Eye (tissue), 1 donor: Measurements from ENCODE around the gene MOB3B.
"Not testable (repeated sequence)": the region's sequence is repeated elsewhere in the genome, so short reads cannot be mapped to it uniquely, and the experiment has no call there.

Source experiments
- DNase-seq: peaks from one replicate; pipeline ENCODE4 v3.0.0-alpha.2; 2015

Gene MOB3B

GRCh38 chr9:27442464-27442863 lies 87.2 kb downstream of the MOB3B start:
- DNase-seq, result no peak

GRCh38 chr9:27441741-27442070 lies 87.9 kb downstream of the MOB3B start:
- no peak for DNase-seq

- peak; percentile 71 for DNase-seq
Measured at GRCh38 chr9:27440888-27441740, 88.5 kb downstream of the MOB3B start.

- no peak for DNase-seq
Measured at GRCh38 chr9:27438522-27438921, 91.1 kb downstream of the MOB3B start.

GRCh38 chr9:27437652-27438373 lies 91.8 kb downstream of the MOB3B start:
- DNase-seq, result peak; percentile 87

DNA sequence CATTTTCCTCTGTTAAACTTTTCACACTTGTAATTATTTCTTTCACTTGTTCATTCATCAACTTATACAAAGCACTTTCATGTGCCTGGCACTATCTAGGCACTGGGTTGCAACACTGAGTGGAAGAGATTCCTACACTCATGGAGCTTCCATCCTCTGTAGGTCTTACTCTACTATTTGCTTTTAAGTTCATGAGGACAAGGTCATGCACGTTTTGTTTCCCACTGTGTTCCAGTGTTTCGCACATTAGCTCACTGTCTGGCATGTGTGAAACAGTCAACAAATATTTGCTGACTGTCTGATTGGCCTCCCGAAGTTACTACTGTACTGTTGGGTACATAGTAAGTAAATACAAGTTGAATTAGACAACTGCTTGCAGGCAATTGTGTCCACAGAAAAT lies 93.4 kb downstream of the MOB3B start:
- no peak for DNase-seq

DNA sequence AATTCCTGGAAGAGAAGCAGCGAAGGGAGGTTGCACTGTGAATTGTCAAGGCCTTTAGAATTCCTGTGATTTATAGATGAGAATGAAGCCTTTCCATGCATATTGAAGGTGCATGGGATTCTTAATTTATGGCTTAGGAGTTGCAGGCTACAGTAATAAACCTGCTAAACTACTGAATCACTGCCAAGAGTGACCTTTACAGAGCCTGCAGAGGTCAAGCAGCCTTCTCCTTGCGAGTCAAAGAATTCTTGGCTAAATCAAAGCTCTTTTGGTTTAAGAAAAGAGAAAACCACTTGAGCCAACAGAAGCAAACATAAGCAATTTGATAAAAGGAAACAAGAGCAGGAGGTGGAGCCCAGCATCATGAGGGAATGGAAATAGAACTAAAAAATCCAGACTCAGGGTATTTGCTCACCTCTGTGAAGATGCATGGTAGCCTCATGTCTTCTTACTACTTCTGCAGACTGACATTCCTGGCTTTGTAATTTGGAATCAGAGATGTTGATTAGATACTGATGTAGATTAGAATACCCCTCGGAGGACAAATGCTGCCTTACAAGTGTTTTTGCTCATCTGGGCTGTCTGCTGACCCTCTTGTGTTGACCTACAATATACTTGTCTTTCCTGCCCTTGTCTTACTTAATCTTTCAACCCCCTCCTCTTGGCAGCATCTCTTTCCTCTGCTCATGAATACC lies 95.8 kb downstream of the MOB3B start:
- no peak for DNase-seq

DNA sequence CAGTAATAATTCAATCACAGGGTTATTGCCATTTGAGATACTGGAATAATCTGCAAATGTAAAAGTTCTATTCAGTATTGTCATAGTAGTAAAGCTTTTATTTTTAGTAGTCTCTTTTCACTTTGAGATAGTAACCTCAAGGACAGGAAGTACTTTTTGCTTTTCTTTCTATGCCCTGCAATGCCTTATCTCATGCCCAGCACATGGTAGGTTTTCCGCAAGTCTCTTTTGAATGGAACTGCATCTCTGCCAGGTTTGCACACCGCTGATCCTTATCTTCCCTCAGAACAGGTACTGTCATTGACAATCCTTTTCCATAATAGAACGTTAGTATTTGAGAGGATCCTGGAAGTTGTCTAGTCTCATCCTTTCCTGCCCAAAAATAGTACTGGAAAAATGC lies 97.3 kb downstream of the MOB3B start:
- DNase-seq, result no peak

- DNase-seq, result no peak
Measured at GRCh38 chr9:27431543-27432147, 98.0 kb downstream of the MOB3B start.

DNA sequence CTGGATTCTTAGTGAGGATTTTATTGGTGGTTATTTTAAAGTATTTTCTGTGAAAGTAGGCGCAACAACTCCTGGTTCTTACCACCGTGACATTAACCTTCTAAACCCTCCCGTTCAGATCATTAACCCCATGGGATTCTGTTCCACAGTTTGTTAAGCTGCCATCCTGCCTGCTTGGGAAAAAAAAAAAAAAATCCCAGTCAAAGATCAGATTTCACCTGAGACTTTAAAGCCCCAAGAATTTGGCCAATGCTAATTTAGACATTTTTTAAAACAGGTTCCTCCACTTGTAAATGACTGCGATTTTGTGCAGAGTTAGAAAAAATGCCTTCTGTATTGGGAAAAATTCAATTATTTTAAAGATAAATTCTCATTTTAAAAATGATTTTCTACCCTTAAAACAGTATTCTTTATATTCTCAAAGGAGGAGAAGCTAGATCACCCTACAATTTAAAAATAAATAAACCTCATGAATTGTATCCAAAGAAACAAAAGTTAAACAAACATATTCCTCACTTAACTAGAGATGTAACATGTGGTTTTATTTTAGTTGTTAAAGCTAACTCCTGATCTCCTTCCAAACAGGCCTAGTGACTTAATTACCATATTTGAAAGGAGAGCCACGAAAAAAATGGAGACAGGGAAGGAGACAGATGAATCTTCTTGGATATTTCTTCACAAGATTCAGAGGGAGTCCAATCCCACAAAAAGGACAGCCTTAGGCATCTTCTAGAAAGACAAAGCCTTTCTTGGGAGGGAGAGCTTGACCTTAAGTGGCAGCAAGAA lies 98.7 kb downstream of the MOB3B start:
- peak; percentile 30 for DNase-seq

GRCh38 chr9:27429917-27430316 lies 99.7 kb downstream of the MOB3B start:
- no peak for DNase-seq

- no peak for DNase-seq
Measured at GRCh38 chr9:27429436-27429835, 100.2 kb downstream of the MOB3B start.

- no peak for DNase-seq
Measured at GRCh38 chr9:27428551-27428950, 101.1 kb downstream of the MOB3B start.

- peak; percentile 68 for DNase-seq
Measured at GRCh38 chr9:27427272-27427643, 102.4 kb downstream of the MOB3B start.

DNA sequence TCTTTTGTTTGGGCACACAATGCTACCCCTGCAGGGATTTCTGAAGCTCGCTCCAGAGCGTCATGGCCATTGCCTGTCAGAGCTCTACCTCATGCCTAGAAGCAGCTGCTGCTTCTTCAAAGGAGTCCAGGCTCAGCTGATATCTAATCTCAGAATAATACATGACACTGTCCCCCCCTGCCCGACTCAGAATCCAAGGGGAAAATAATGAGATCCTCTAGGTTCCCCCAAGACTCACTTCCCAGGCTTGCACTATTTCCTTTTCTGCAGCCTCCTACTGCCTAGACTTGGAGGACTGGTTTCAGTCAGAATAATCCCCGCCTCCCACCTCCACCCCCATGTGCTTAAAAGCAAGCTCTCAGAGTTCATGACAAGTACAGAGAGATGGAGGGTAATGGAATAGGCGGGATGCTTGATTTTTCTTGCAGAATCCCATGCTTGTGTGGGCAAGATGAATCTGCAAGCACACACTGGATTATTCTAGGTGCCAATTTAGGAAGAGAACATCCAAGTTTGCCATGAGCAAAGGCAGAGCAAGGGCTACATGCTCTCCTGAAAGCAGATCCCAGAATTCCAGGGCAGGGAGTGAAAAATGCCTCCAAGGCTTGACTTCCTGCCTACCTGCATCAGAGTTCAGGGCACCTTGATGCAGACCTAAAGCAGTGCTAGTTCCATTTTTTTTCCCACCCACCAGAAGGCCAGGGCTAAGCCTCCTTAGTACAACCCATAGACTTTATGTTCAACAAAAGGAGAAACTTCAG lies 102.9 kb downstream of the MOB3B start:
- DNase-seq, result peak; percentile 54

DNA sequence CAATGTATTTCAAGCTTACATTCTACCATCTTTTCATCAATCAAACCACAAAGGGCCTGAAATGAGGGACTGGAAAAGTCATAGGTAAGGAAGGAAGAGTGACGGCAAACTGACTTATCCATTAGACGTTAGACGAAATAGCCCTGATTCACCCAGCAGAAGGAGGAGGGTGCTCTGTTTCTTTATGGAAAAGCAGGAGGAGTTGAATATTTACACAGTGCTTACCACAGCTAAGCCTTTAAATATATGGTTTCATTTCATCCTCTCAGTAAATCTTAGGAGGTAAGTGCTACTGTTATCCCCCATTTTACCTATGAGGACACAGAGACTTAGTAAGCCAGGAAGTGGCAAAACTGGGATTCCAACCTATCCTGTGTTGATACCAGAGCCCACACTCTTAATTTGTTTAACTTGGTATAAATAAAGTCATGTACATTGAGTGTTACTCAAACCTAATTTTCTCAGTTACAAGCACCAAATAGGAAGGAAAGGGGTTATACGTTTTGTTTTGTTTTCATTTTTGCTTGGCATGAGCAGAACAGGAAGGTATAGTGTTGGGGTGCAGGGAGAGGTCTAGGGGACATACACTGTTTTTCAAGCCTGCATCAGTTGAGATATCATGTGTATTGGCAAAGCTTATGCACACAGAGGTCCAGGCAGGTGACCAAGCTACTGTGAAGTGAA lies 103.6 kb downstream of the MOB3B start:
- no peak for DNase-seq

GRCh38 chr9:27423915-27424710 lies 105.5 kb downstream of the MOB3B start:
- DNase-seq, result no peak

- no peak for DNase-seq
Measured at GRCh38 chr9:27422279-27422834, 107.3 kb downstream of the MOB3B start.

DNA sequence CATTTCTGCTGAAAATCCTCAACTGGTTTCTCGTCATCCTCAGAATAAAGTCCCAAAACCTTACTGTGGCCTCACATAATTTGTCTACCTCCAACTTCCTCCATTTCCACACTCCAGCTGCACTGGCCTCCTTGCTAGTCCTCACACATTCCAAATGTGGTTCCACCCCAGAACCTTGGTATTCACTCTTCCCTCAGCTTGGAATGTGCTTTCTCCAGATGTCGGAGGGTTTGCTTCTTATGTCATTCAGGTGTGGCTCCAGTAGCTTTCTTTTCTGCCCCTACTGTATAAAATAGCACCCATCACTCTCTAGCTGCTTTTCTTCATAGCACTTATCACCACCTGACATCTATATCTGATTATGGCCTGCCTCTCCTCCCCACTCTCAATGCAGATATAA lies 108.0 kb downstream of the MOB3B start:
- DNase-seq, result no peak

DNA sequence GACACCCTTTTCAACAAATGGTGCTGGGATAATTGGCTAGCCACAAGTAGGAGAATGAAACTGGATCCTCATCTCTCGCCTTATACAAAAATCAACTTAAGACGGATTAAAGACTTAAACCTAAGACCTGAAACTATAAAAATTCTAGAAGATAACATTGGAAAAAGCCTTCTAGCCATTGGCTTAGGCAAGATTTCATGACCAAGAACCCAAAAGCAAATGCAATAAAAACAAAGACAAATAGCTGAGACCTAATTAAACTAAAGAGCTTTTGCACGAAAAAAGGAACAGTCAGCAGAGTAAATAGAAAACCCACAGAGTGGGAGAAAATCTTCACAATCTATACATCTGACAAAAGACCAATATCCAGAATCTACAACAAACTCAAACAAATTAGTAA lies 110.1 kb downstream of the MOB3B start:
- not testable (repeated sequence) for DNase-seq
